ENCODE data around the gene ZNF726. TPM values are rescaled to one million over a fixed set of nuclear protein-coding genes. Genes with fewer than 3 reads are reported as not detected.

Gene ZNF726
- total RNA-seq, 1 experiment from 2014 or later: not detected

DNA sequence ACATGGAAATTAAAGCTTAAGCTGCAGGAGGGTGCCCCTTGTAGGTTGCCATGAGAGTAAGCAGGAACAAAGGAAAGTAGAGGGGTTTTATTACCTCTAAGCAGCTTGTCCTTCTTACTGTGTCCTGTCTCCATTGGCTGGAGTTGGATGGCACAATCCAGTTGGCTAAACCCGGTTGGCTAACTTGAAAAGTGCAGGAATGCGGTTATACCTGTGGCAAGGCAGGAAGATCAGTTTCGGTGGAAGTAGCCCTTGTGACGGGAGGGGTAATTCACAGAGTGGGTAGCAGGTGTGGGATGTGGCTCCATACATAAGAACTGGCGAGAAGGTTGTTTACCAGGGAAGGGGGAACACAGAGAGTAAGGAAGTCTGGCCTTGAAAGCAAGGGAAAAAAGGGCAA, 3.2 kb downstream of the ZNF726 start:
- ATAC-seq (no peak), DNase-seq (ENCODE audit: low spot score) (no peak)
- Mint-ChIP-seq H3K27me3 (ENCODE audit: low read depth) (peaks cover 6% of the 10 kb centered on the region), H3K4me3 (no peak overlapping the region), H3K36me3 (peaks cover 42% of the 10 kb centered on the region), H3K27ac (no peak overlapping the region), H3K4me1 (no peaks in the 10 kb centered on the region), H3K9me3 (peaks cover 73% of the 10 kb centered on the region)
- TF ChIP-seq CTCF (IDR thresholded peaks at IDR 0.05): no peak
- TF ChIP-seq E2F4 (CRISPR knock-in tag; IDR thresholded peaks at IDR 0.05; ENCODE audit: borderline replicate concordance, low read depth): no peak
- TF ChIP-seq, protein P1, sequence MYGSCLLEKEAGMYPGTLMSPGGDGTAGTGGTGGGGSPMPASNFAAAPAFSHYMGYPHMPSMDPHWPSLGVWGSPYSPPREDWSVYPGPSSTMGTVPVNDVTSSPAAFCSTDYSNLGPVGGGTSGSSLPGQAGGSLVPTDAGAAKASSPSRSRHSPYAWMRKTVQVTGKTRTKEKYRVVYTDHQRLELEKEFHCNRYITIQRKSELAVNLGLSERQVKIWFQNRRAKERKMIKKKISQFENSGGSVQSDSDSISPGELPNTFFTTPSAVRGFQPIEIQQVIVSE (CRISPR knock-in tag; IDR thresholded peaks at IDR 0.05; ENCODE audit: borderline replicate concordance): no peak
- TF ChIP-seq, protein P2, sequence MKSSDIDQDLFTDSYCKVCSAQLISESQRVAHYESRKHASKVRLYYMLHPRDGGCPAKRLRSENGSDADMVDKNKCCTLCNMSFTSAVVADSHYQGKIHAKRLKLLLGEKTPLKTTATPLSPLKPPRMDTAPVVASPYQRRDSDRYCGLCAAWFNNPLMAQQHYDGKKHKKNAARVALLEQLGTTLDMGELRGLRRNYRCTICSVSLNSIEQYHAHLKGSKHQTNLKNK (CRISPR knock-in tag; IDR thresholded peaks at IDR 0.05): no peak
- no peak for TF ChIP-seq ZNF121 (CRISPR knock-in tag; IDR thresholded peaks at IDR 0.05)
- TF ChIP-seq USF2 (CRISPR knock-in tag; IDR thresholded peaks at IDR 0.05): no peak
- no peak for TF ChIP-seq PRRX2 (CRISPR knock-in tag; IDR thresholded peaks at IDR 0.05)
- TF ChIP-seq GABPB1 (CRISPR knock-in tag; IDR thresholded peaks at IDR 0.05): no peak
- TF ChIP-seq USF1 (CRISPR knock-in tag; IDR thresholded peaks at IDR 0.05): no peak
- ChIA-PET POLR2A (no interaction called here), CTCF (no interaction called here)

GRCh38 chr19:23925285-23925684, 10.6 kb downstream of the ZNF726 start:
- H3K9me3 Mint-ChIP-seq: peaks cover 54% of the 10 kb centered on the region
- ATAC-seq: no peak
- TF ChIP-seq NR1H2 (CRISPR knock-in tag; IDR thresholded peaks at IDR 0.05): no peak
- no peak for TF ChIP-seq CBFB (CRISPR knock-in tag; IDR thresholded peaks at IDR 0.05; ENCODE audit: low read depth)
- TF ChIP-seq JUN (CRISPR knock-in tag; IDR thresholded peaks at IDR 0.05): no peak
- POLR2A ChIA-PET: no interaction called here
- H3K4me3 Mint-ChIP-seq: no peak overlapping the region
- peaks cover 5% of the 10 kb centered on the region for H3K27me3 Mint-ChIP-seq (ENCODE audit: low read depth)
- H3K36me3 Mint-ChIP-seq: peaks cover 15% of the 10 kb centered on the region
- CTCF ChIA-PET: no interaction called here
- H3K4me1 Mint-ChIP-seq: no peaks in the 10 kb centered on the region
- H3K27ac Mint-ChIP-seq: no peak overlapping the region
- DNase-seq (ENCODE audit: low spot score): no peak

DNA sequence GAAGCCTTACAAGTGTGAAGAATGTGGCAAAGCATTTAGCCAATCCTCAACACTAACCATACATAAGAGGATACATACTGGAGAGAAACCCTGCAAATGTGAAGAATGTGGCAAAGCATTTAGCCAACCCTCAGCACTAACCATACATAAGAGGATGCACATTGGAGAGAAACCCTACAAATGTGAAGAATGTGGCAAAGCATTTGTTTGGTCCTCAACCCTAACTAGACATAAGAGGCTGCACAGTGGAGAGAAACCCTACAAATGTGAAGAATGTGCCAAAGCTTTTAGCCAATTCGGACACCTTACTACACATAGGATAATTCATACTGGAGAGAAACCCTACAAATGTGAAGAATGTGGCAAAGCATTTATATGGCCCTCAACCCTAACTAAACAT, 18.2 kb downstream of the ZNF726 start:
- ATAC-seq (no peak), DNase-seq (ENCODE audit: low spot score) (no peak)
- ChIA-PET CTCF (no interaction called here), POLR2A (no interaction called here)
- H3K36me3 Mint-ChIP-seq: peaks cover 43% of the 10 kb centered on the region
- peaks cover 72% of the 10 kb centered on the region for H3K9me3 Mint-ChIP-seq
- no peak overlapping the region for H3K4me3 Mint-ChIP-seq
- peaks cover 10% of the 10 kb centered on the region for H3K27me3 Mint-ChIP-seq (ENCODE audit: low read depth)
- no peak overlapping the region for H3K27ac Mint-ChIP-seq
- no peaks in the 10 kb centered on the region for H3K4me1 Mint-ChIP-seq
- TF ChIP-seq, protein P3, sequence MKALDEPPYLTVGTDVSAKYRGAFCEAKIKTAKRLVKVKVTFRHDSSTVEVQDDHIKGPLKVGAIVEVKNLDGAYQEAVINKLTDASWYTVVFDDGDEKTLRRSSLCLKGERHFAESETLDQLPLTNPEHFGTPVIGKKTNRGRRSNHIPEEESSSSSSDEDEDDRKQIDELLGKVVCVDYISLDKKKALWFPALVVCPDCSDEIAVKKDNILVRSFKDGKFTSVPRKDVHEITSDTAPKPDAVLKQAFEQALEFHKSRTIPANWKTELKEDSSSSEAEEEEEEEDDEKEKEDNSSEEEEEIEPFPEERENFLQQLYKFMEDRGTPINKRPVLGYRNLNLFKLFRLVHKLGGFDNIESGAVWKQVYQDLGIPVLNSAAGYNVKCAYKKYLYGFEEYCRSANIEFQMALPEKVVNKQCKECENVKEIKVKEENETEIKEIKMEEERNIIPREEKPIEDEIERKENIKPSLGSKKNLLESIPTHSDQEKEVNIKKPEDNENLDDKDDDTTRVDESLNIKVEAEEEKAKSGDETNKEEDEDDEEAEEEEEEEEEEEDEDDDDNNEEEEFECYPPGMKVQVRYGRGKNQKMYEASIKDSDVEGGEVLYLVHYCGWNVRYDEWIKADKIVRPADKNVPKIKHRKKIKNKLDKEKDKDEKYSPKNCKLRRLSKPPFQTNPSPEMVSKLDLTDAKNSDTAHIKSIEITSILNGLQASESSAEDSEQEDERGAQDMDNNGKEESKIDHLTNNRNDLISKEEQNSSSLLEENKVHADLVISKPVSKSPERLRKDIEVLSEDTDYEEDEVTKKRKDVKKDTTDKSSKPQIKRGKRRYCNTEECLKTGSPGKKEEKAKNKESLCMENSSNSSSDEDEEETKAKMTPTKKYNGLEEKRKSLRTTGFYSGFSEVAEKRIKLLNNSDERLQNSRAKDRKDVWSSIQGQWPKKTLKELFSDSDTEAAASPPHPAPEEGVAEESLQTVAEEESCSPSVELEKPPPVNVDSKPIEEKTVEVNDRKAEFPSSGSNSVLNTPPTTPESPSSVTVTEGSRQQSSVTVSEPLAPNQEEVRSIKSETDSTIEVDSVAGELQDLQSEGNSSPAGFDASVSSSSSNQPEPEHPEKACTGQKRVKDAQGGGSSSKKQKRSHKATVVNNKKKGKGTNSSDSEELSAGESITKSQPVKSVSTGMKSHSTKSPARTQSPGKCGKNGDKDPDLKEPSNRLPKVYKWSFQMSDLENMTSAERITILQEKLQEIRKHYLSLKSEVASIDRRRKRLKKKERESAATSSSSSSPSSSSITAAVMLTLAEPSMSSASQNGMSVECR (CRISPR knock-in tag; IDR thresholded peaks at IDR 0.05; ENCODE audit: borderline replicate concordance): no peak
- TF ChIP-seq, protein P4, sequence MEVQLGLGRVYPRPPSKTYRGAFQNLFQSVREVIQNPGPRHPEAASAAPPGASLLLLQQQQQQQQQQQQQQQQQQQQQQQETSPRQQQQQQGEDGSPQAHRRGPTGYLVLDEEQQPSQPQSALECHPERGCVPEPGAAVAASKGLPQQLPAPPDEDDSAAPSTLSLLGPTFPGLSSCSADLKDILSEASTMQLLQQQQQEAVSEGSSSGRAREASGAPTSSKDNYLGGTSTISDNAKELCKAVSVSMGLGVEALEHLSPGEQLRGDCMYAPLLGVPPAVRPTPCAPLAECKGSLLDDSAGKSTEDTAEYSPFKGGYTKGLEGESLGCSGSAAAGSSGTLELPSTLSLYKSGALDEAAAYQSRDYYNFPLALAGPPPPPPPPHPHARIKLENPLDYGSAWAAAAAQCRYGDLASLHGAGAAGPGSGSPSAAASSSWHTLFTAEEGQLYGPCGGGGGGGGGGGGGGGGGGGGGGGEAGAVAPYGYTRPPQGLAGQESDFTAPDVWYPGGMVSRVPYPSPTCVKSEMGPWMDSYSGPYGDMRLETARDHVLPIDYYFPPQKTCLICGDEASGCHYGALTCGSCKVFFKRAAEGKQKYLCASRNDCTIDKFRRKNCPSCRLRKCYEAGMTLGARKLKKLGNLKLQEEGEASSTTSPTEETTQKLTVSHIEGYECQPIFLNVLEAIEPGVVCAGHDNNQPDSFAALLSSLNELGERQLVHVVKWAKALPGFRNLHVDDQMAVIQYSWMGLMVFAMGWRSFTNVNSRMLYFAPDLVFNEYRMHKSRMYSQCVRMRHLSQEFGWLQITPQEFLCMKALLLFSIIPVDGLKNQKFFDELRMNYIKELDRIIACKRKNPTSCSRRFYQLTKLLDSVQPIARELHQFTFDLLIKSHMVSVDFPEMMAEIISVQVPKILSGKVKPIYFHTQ (CRISPR knock-in tag; IDR thresholded peaks at IDR 0.05): no peak
- no peak for TF ChIP-seq ZNF416 (CRISPR knock-in tag; IDR thresholded peaks at IDR 0.05)
- TF ChIP-seq, protein P5, sequence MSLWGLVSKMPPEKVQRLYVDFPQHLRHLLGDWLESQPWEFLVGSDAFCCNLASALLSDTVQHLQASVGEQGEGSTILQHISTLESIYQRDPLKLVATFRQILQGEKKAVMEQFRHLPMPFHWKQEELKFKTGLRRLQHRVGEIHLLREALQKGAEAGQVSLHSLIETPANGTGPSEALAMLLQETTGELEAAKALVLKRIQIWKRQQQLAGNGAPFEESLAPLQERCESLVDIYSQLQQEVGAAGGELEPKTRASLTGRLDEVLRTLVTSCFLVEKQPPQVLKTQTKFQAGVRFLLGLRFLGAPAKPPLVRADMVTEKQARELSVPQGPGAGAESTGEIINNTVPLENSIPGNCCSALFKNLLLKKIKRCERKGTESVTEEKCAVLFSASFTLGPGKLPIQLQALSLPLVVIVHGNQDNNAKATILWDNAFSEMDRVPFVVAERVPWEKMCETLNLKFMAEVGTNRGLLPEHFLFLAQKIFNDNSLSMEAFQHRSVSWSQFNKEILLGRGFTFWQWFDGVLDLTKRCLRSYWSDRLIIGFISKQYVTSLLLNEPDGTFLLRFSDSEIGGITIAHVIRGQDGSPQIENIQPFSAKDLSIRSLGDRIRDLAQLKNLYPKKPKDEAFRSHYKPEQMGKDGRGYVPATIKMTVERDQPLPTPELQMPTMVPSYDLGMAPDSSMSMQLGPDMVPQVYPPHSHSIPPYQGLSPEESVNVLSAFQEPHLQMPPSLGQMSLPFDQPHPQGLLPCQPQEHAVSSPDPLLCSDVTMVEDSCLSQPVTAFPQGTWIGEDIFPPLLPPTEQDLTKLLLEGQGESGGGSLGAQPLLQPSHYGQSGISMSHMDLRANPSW (CRISPR knock-in tag; conservative IDR thresholded peaks at IDR 0.05; ENCODE audit: low read depth): no peak
